Endothelial cell of umbilical vein (primary cell): ENCODE measurements around the gene AHSP. TPM values are rescaled to one million over a fixed set of nuclear protein-coding genes. Genes with fewer than 3 reads are reported as not detected.
"Not testable (repeated sequence)": the region's sequence is repeated elsewhere in the genome, so short reads cannot be mapped to it uniquely, and the experiment has no call there.

Experiments
- BruUV-seq: library from RNA; stranded (reverse); fragments of 400-500 nt; replicated peaks from 2 replicates; lab custom pipeline; 2021; lab: Mats Ljungman, UMichigan
- CTCF ChIA-PET: fragments of 300-600, 350-600 bp; sonication (Branson Sonifier 250); formaldehyde crosslinking; loops from one replicate; lab custom pipeline; 2021; ENCODE audit warnings: antibody characterized with exemption, inconsistent platforms; lab: Charles Lee
- POLR2A ChIA-PET: fragments of 300-600, 350-600 bp; sonication (Branson Sonifier 250); formaldehyde crosslinking; loops from one replicate; lab custom pipeline; 2021; ENCODE audit warnings: antibody characterized with exemption, inconsistent platforms; lab: Charles Lee
- DNase-seq: peaks from one replicate; pipeline ENCODE4 v3.0.0-alpha.2; 2011; ENCODE audit warnings: low read depth, low spot score
- FAIRE-seq: peaks from 2 replicates; lab custom pipeline; 2011; peaks lifted over from hg19 to GRCh38; lab: Jason Lieb, UNC
- H2AFZ ChIP-seq: 2 replicates; pipeline ENCODE4 v1.6.0; 2012; ENCODE audit warnings: low read depth, low read length, control low read depth, inconsistent platforms
- H3K27ac ChIP-seq: 2 replicates; pipeline ENCODE4 v1.5.1; 2011; ENCODE audit warnings: low read depth, mild to moderate bottlenecking, control low read depth, low read length, moderate library complexity; ENCODE audit not compliant: insufficient read depth
- H3K27me3 ChIP-seq, 2 experiments: 2 replicates each; pipeline versions ENCODE4 v1.6.0 to v1.6.1; 2011; ENCODE audit warnings: low read length in 2 of 2, mixed read lengths in 1 of 2; ENCODE audit not compliant: control insufficient read depth in 2 of 2, insufficient read depth in 2 of 2
- H3K36me3 ChIP-seq, 2 experiments: 2 replicates in 1 of 2; 3 replicates in 1 of 2; pipeline ENCODE4 v1.5.1; 2011; ENCODE audit warnings: low read length in 2 of 2, mild to moderate bottlenecking in 1 of 2, moderate library complexity in 1 of 2; ENCODE audit not compliant: control insufficient read depth in 2 of 2, insufficient read depth in 2 of 2; ENCODE audit errors: extremely low read depth in 1 of 2
- H3K4me1 ChIP-seq: 3 replicates; pipeline ENCODE4 v1.5.1; 2011; ENCODE audit warnings: mild to moderate bottlenecking, low read length; ENCODE audit not compliant: control insufficient read depth, insufficient read depth; ENCODE audit errors: extremely low read depth
- H3K4me2 ChIP-seq: 2 replicates; pipeline ENCODE4 v1.6.1; 2011; ENCODE audit warnings: low read length, control low read depth, mixed read lengths; ENCODE audit not compliant: insufficient read depth
- H3K4me3 ChIP-seq, 3 experiments: fragments of 200-600 bp in 1 of 3; sonication (generic), shearing (Covaris generic) in 1 of 3; replicated peaks in 1 of 3; 2 replicates each; pipeline ENCODE4 v1.5.1; 2011 to 2016; ENCODE audit warnings: control low read depth in 3 of 3, low read length in 3 of 3, mild to moderate bottlenecking in 2 of 3, inconsistent platforms in 1 of 3, low read depth in 1 of 3, moderate library complexity in 1 of 3; ENCODE audit not compliant: insufficient read depth in 1 of 3
- H3K79me2 ChIP-seq: 2 replicates; pipeline ENCODE4 v1.6.0; 2012; ENCODE audit warnings: low read length, inconsistent platforms; ENCODE audit not compliant: control insufficient read depth, insufficient read depth
- H3K9ac ChIP-seq: replicated peaks from 2 replicates; pipeline ENCODE3; 2011; ENCODE audit warnings: low read length, control low read depth; ENCODE audit not compliant: insufficient read depth; ENCODE audit errors: extremely low read depth
- H3K9me1 ChIP-seq: replicated peaks from 3 replicates; pipeline ENCODE4 v1.6.0; 2011; ENCODE audit warnings: mild to moderate bottlenecking, low read length; ENCODE audit not compliant: control insufficient read depth, insufficient read depth; ENCODE audit errors: extremely low read depth
- H3K9me3 ChIP-seq: replicated peaks from 2 replicates; pipeline ENCODE4 v1.5.1; 2012; ENCODE audit warnings: low read length, inconsistent platforms; ENCODE audit not compliant: control insufficient read depth, insufficient read depth
- H4K20me1 ChIP-seq: replicated peaks from 2 replicates; pipeline ENCODE3; 2011; ENCODE audit warnings: mild to moderate bottlenecking, low read length; ENCODE audit not compliant: control insufficient read depth, insufficient read depth; ENCODE audit errors: extremely low read depth
- EZH2 ChIP-seq: IDR thresholded peaks from 2 replicates; pipeline ENCODE4 v1.6.1; 2012; ENCODE audit warnings: borderline replicate concordance, low read depth, mild to moderate bottlenecking, moderate library complexity, low read length, inconsistent platforms; ENCODE audit not compliant: severe bottlenecking
- FOS ChIP-seq: IDR thresholded peaks from 2 replicates; pipeline ENCODE4 v1.6.1; 2011; ENCODE audit warnings: mild to moderate bottlenecking, low read length, moderate library complexity, borderline replicate concordance; ENCODE audit not compliant: insufficient read depth
- GATA2 ChIP-seq: IDR thresholded peaks from 2 replicates; pipeline ENCODE4 v1.7.0; 2011; ENCODE audit warnings: low read depth, mild to moderate bottlenecking, moderate library complexity, mixed read lengths, low read length; ENCODE audit not compliant: insufficient read length, insufficient read depth
- JUN ChIP-seq: IDR thresholded peaks from 2 replicates; pipeline ENCODE4 v1.6.1; 2011; ENCODE audit warnings: borderline replicate concordance, low read depth; ENCODE audit not compliant: insufficient read length, insufficient read depth
- MYC ChIP-seq: IDR thresholded peaks from one replicate; pipeline ENCODE4 v1.6.1; 2011; ENCODE audit warnings: mild to moderate bottlenecking, low read depth, low read length
- POLR2A ChIP-seq: IDR thresholded peaks from 2 replicates; pipeline ENCODE4 v1.6.1; 2012; ENCODE audit warnings: low read depth, mild to moderate bottlenecking, control low read depth, low read length
- dilution Hi-C: fragments of 300-500 bp; cut with MboI; formaldehyde crosslinking; loops from one replicate; pipeline ENCODE4 v1.15.0; 2019; ENCODE audit warnings: low sequenced_read_pairs; ENCODE audit not compliant: extremely low pct_ligation_motif_present
- intact Hi-C: fragments of 100-400 bp; cut with micrococcal nuclease; formaldehyde crosslinking; loops from one replicate; pipeline ENCODE4 v1.10.0; 2022
- polyA plus RNA-seq, 4 experiments: library from polyadenylated mRNA; depleted of rRNA in 3 of 4; stranded (reverse) in 3 of 4; unstranded in 1 of 4; fragments of >200 nt; gene quantifications; 2 replicates each; pipeline versions ENCODE4 v1.2.1 to v1.2.3, GENCODE V29; 2011 to 2012; ENCODE audit warnings: missing spikeins in 1 of 4
- total RNA-seq: library from RNA; stranded (reverse); gene quantifications from 2 replicates; pipeline ENCODE4 v1.2.3, GENCODE V29; 2021
- TF ChIP-seq, protein P1 (sequence below), 2 donors: IDR thresholded peaks; 1 replicate in 1 of 2; 2 replicates in 1 of 2; pipeline ENCODE4 v1.5.1; 2011; ENCODE audit warnings: low read length in 2 of 2, mild to moderate bottlenecking in 2 of 2, moderate library complexity in 2 of 2, control low read depth in 1 of 2, inconsistent platforms in 1 of 2, low read depth in 1 of 2; ENCODE audit not compliant: insufficient read depth in 1 of 2; ENCODE audit errors: extremely low read depth in 1 of 2

Gene AHSP
- total and polyA plus RNA-seq, 2 donors (not counting 3 experiments of a cell fraction or from before 2014, with no cell fraction given) = not detected

DNA sequence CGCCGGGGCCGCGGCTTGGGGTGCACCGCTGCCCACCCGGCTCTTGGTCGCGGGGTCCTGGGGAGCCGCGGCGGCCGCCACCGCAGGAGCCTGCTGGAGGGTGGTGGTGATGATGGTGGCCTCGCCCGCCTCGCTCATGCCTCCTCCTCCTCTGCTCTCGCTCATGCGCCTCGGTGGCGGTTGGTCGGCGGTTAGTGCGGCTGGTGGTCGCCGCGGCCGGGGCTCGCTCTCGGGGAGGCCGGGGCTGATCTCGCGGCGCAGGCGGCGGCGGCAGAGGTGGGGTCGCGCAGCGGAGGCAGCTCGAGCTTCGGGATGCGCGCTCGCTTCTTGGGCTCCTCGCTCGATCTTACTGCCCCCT lies 41.6 kb downstream of the AHSP start:
- Histone ChIP-seq H4K20me1 (no peaks in the 10 kb centered on the region), H2AFZ (no peak overlapping the region), H3K79me2 (no peaks in the 10 kb centered on the region), H3K27ac (no peak overlapping the region), H3K27me3 (peaks cover 9 to 12% of the 10 kb centered on the region in 2 experiments), H3K9ac (no peak overlapping the region), H3K4me1 (no peaks in the 10 kb centered on the region), H3K9me3 (no peaks in the 10 kb centered on the region), H3K9me1 (no peaks in the 10 kb centered on the region), H3K4me2 (no peak overlapping the region), H3K36me3 (no peaks in the 10 kb centered on the region), H3K4me3 (no peak overlapping the region)
- ChIA-PET POLR2A (no interaction called here), CTCF (no interaction called here)
- dilution Hi-C loops (no loop called here), intact Hi-C loops (no loop called here)
- BruUV-seq = no TSS peak
- FAIRE-seq (no peak), DNase-seq (no peak)
- no peak for TF ChIP-seq JUN
- TF ChIP-seq GATA2 = no peak
- TF ChIP-seq MYC = no peak
- no peak for TF ChIP-seq EZH2
- TF ChIP-seq, protein P1, sequence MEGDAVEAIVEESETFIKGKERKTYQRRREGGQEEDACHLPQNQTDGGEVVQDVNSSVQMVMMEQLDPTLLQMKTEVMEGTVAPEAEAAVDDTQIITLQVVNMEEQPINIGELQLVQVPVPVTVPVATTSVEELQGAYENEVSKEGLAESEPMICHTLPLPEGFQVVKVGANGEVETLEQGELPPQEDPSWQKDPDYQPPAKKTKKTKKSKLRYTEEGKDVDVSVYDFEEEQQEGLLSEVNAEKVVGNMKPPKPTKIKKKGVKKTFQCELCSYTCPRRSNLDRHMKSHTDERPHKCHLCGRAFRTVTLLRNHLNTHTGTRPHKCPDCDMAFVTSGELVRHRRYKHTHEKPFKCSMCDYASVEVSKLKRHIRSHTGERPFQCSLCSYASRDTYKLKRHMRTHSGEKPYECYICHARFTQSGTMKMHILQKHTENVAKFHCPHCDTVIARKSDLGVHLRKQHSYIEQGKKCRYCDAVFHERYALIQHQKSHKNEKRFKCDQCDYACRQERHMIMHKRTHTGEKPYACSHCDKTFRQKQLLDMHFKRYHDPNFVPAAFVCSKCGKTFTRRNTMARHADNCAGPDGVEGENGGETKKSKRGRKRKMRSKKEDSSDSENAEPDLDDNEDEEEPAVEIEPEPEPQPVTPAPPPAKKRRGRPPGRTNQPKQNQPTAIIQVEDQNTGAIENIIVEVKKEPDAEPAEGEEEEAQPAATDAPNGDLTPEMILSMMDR (IDR thresholded peaks at IDR 0.05; ENCODE audit: extremely low read depth in 1 of 2, insufficient read depth in 1 of 2, low read depth in 1 of 2, low read length in 2 of 2) = no peak
- TF ChIP-seq POLR2A = no peak
- TF ChIP-seq FOS = no peak

DNA sequence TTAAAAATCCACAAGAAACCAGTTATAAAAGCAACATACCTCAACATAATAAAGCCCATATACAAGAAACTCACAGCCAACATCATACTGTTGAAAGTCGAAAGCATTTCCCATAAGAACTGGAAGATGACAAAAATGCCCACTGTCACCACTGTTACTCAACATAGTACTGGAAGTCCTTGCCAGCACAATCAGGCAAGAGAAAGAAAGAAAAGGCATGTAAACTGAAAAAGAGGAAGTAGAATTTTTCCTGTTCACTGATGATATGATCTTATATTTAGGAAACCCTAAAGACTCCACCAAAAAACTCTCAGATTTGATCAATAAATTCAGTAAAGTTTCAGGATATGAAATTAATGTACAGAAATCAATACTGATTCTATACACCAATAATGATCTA lies 45.1 kb downstream of the AHSP start:
- intact Hi-C loops (no loop called here), dilution Hi-C loops (no loop called here)
- Histone ChIP-seq H3K4me3 (no peak overlapping the region), H4K20me1 (no peaks in the 10 kb centered on the region), H3K9me3 (no peaks in the 10 kb centered on the region), H3K36me3 (no peaks in the 10 kb centered on the region), H2AFZ (no peak overlapping the region), H3K4me2 (no peak overlapping the region), H3K27ac (no peak overlapping the region), H3K27me3 (peaks cover 9 to 12% of the 10 kb centered on the region in 2 experiments), H3K4me1 (no peaks in the 10 kb centered on the region), H3K9ac (no peak overlapping the region), H3K9me1 (no peaks in the 10 kb centered on the region), H3K79me2 (no peaks in the 10 kb centered on the region)
- BruUV-seq = no TSS peak
- ChIA-PET CTCF (no interaction called here), POLR2A (no interaction called here)
- DNase-seq = no peak
- FAIRE-seq = no peak
- TF ChIP-seq, protein P1 (IDR thresholded peaks at IDR 0.05; ENCODE audit: extremely low read depth in 1 of 2, insufficient read depth in 1 of 2, low read depth in 1 of 2, low read length in 2 of 2) = no peak

DNA sequence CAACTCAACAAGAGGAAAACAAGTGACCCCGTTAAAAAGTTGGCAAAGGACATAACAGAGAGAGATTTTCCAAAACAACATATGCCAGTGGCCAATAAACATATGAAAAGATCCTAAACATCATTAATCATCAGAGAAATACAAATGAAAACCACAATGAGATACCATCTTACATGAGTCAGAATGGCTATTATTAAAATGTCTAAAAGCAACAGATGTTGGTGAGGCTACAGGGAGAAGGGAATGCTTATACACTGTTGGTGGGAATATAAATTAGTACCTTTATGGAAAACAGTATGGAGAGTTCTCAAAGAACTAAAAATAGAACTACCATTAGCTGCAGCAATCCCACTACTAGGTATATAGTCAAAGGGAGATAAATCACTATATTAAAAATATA lies 46.5 kb downstream of the AHSP start:
- H3K9me3 ChIP-seq, dilution Hi-C loops, H2AFZ ChIP-seq, H3K4me1 ChIP-seq, H3K36me3 ChIP-seq, CTCF ChIA-PET, H3K9ac ChIP-seq, H3K27ac ChIP-seq, H3K9me1 ChIP-seq, FAIRE-seq, H4K20me1 ChIP-seq, H3K79me2 ChIP-seq, intact Hi-C loops, H3K4me2 ChIP-seq, H3K27me3 ChIP-seq, H3K4me3 ChIP-seq, BruUV-seq, DNase-seq, POLR2A ChIA-PET: not testable (repeated sequence)
